NB4 (cell line): ENCODE data around the gene ATP6V1G1.

Source experiments
- POLR2A ChIP-seq: IDR thresholded peaks from 2 replicates; pipeline ENCODE4 v1.6.1; 2011; ENCODE audit warnings: mild to moderate bottlenecking; ENCODE audit not compliant: insufficient read length; ENCODE audit errors: extremely low read depth
- TF ChIP-seq, protein P1 (sequence below): IDR thresholded peaks from one replicate; pipeline ENCODE4 v1.5.1; 2012; ENCODE audit warnings: low read depth, low read length

- TF ChIP-seq, protein P1, sequence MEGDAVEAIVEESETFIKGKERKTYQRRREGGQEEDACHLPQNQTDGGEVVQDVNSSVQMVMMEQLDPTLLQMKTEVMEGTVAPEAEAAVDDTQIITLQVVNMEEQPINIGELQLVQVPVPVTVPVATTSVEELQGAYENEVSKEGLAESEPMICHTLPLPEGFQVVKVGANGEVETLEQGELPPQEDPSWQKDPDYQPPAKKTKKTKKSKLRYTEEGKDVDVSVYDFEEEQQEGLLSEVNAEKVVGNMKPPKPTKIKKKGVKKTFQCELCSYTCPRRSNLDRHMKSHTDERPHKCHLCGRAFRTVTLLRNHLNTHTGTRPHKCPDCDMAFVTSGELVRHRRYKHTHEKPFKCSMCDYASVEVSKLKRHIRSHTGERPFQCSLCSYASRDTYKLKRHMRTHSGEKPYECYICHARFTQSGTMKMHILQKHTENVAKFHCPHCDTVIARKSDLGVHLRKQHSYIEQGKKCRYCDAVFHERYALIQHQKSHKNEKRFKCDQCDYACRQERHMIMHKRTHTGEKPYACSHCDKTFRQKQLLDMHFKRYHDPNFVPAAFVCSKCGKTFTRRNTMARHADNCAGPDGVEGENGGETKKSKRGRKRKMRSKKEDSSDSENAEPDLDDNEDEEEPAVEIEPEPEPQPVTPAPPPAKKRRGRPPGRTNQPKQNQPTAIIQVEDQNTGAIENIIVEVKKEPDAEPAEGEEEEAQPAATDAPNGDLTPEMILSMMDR: no peak
- TF ChIP-seq POLR2A: no peak
Measured at GRCh38 chr9:114559830-114560513, 27.6 kb upstream of the ATP6V1G1 start.
